Lower leg skin (tissue), 4 donors: Measurements from ENCODE around the gene VCX3A. TPM values are rescaled to one million over a fixed set of nuclear protein-coding genes. Genes with fewer than 3 reads are reported as not detected.

ENCODE experiments used
- DNase-seq, 2 donors: peaks; one replicate each; pipeline ENCODE4 v3.0.0-alpha.2; 2019; ENCODE audit warnings: low spot score in 2 of 2
- H3K4me3 ChIP-seq: fragments of 200-600 bp; sonication (generic); 2 replicates; pipeline ENCODE4 v1.5.1; 2017; ENCODE audit warnings: mild to moderate bottlenecking, low read depth; ENCODE audit not compliant: poor library complexity, severe bottlenecking
- CTCF ChIP-seq, 3 donors: fragments of 450-650 bp; IDR thresholded peaks; one replicate each; pipeline ENCODE4 v1.5.1; 2016; ENCODE audit warnings: antibody characterized with exemption in 3 of 3, mild to moderate bottlenecking in 3 of 3, moderate library complexity in 2 of 3
- POLR2A ChIP-seq, 2 donors: fragments of 450-650 bp; IDR thresholded peaks; one replicate each; pipeline ENCODE4 v1.6.1; 2016 to 2017; ENCODE audit warnings: antibody characterized with exemption in 2 of 2, mild to moderate bottlenecking in 1 of 2, moderate library complexity in 1 of 2
- WGBS, 2 donors: methylation state at CpG; one replicate each; pipeline ENCODE4 v1.1.5; 2018; 5-methylcytosine and 5-hydroxymethylcytosine counted together
- intact Hi-C: fragments of 100-400 bp; cut with DNase I; formaldehyde crosslinking; loops from one replicate; pipeline ENCODE4 v1.15.0; 2023; ENCODE audit warnings: low total_unique reads
- total RNA-seq, 4 donors: library from RNA; depleted of rRNA; stranded (reverse); fragments of >200 nt; gene quantifications; one replicate each; pipeline ENCODE4 v1.1.0, GENCODE V29; 2016

VCX3A gene
- total RNA-seq, 4 donors from 2014 or later, result 0.38 TPM; not detected in 3

- TF ChIP-seq CTCF (IDR thresholded peaks at IDR 0.05) (no peak), POLR2A (IDR thresholded peaks at IDR 0.05) (no peak)
- no peak for DNase-seq
- intact Hi-C loops, result no loop called here
- WGBS, 2 donors, result 61 to 73% methylated on average over 5 of the region's 5 CpGs
- H3K4me3 ChIP-seq, result no peak overlapping the region
Measured at GRCh38 chrX:6545712-6546111, 10.8 kb upstream of the VCX3A start.

- 78 to 86% methylated on average over 3 of the region's 3 CpGs for WGBS, 2 donors
- intact Hi-C loops, result no loop called here
Measured at GRCh38 chrX:6526564-6527136, 8.3 kb downstream of the VCX3A start.

GRCh38 chrX:6517376-6517775, 17.5 kb downstream of the VCX3A start:
- DNase-seq, result no peak
- intact Hi-C loops, result no loop called here
- no peak overlapping the region for H3K4me3 ChIP-seq
- TF ChIP-seq CTCF (IDR thresholded peaks at IDR 0.05) (no peak), POLR2A (IDR thresholded peaks at IDR 0.05) (no peak)
- 73 to 85% methylated on average over 6 of the region's 6 CpGs for WGBS, 2 donors

More at GRCh38 chrX:6526564-6527136, 8.3 kb downstream of the VCX3A start:
- TF ChIP-seq POLR2A (IDR thresholded peaks at IDR 0.05), result no peak
- no peak for TF ChIP-seq CTCF (IDR thresholded peaks at IDR 0.05)
- no peak overlapping the region for H3K4me3 ChIP-seq
- no peak for DNase-seq

GRCh38 chrX:6506444-6506843, 28.5 kb downstream of the VCX3A start:
- WGBS, 2 donors, result 86 to 88% methylated on average over 4 of the region's 4 CpGs
- no peak for DNase-seq
- TF ChIP-seq CTCF (IDR thresholded peaks at IDR 0.05) (no peak), POLR2A (IDR thresholded peaks at IDR 0.05) (no peak)
- H3K4me3 ChIP-seq, result no peak overlapping the region
- intact Hi-C loops, result no loop called here

GRCh38 chrX:6505960-6506359, 29.0 kb downstream of the VCX3A start:
- intact Hi-C loops, result no loop called here
- whole genome bisulfite sequencing, 2 donors, result 21 to 50% methylated on average over 2 of the region's 2 CpGs
- no peak for DNase-seq
- TF ChIP-seq CTCF (IDR thresholded peaks at IDR 0.05), result no peak
- TF ChIP-seq POLR2A (IDR thresholded peaks at IDR 0.05), result no peak
- H3K4me3 ChIP-seq, result no peak overlapping the region

- TF ChIP-seq POLR2A (IDR thresholded peaks at IDR 0.05) (no peak), CTCF (IDR thresholded peaks at IDR 0.05) (no peak)
- WGBS, 2 donors, result 74 to 83% methylated on average over 1 of the region's 1 CpG
- H3K4me3 ChIP-seq, result no peak overlapping the region
- intact Hi-C loops, result no loop called here
- DNase-seq, result no peak
Measured at GRCh38 chrX:6500719-6501118, 34.2 kb downstream of the VCX3A start.
